Right renal pelvis (tissue), 4 donors: ENCODE measurements around the gene MPP4. TPM values are rescaled to one million over a fixed set of nuclear protein-coding genes. Genes with fewer than 3 reads are reported as not detected.

Experiments
- DNase-seq, 4 donors: peaks; one replicate each; pipeline ENCODE4 v3.0.0-alpha.2; 2013; ENCODE audit warnings: low read depth in 4 of 4, low spot score in 3 of 4, missing footprints in 1 of 4
- polyA plus RNA-seq, 4 donors: library from polyadenylated mRNA; unstranded; fragments of 120-200 nt; gene quantifications; one replicate each; pipeline ENCODE4 v1.2.1, GENCODE V29; 2013; ENCODE audit not compliant: insufficient read length in 4 of 4

MPP4 gene
- polyA plus RNA-seq, 4 donors = 0.15 to 0.23 (median 0.17) TPM

DNA sequence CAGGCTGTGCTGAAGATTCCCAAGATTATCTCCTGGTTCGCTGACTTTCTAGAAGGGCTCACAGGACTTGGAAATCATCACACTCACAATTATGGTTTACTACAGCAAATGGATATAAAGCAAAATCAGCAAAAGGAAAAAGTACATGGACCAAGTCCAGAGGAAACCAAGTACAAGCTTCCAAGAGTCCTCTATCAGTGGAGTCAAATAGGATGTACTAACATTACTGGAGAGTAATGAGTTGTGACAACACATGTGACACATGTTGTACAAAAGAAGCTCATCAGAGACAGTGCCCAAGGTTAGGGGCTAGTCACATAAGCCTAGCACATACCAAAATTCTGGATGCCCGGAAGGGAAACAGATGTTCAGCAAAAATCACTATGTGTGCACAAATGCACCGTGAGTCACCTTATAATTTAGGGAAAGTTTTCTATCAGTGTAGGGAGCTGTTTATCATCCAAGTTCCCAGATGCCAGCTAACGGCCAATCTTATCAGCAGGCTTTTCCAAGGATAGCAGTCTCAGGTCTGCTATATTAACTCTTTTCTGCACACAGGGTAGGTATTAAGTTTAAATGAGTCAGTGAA is 64.7 kb downstream of the MPP4 start:
- DNase-seq = no peak

DNA sequence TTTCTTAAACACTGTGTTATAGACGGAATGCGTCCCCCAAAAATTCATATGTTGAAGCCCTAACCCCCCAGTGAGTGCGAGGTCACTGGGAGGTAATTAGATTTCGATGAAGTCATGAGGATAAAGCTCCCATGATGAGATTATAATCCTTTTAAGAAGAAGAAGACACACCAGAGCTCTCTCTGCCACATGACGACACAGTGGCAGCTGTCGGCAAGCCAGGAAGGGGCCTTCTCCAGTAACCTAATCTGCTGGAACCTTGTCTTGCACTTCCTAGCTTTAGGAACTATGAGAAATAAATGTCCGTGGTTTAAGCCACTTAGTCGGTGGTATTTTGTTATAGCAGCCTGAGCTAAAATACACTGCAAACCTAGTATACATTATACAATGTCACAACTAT is 67.4 kb downstream of the MPP4 start:
- no peak for DNase-seq

DNA sequence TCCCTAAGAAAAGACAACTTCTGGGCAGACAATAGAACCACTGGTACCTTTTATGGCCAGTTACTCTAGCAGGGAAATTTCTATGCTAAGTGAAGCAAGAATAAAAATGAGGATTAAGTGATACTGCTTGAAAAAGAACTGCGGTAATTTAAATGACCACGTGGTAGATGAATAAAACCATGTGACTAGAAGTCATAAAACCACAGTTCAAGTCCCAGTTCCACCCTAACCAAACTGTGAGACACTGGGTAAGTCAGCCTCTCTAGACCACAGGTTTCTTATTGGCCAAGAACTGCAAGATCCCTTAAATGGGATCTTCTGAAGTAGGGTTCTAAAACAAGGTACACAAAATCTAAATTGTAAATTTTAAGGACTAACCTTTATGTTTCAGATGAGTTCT is 67.9 kb downstream of the MPP4 start:
- no peak for DNase-seq

DNA sequence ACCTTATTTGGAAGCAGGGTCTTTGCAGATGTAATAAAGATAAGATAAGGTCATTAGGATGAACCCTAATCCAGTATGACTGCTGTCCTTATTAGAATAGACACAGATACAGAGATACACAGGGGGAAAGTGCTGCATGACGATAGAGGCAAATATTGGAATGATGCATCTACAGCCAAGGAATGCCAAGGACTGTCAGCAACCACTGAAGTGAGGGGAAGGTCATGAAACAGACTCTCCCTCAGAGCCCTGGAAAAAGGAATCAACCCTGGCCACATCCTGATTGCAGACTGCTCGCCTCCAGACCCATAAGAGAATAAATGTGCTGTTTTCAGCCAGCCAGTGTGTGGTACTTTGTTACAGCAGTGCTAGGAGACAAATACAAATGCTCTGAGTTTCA is 69.9 kb downstream of the MPP4 start:
- no peak for DNase-seq

DNA sequence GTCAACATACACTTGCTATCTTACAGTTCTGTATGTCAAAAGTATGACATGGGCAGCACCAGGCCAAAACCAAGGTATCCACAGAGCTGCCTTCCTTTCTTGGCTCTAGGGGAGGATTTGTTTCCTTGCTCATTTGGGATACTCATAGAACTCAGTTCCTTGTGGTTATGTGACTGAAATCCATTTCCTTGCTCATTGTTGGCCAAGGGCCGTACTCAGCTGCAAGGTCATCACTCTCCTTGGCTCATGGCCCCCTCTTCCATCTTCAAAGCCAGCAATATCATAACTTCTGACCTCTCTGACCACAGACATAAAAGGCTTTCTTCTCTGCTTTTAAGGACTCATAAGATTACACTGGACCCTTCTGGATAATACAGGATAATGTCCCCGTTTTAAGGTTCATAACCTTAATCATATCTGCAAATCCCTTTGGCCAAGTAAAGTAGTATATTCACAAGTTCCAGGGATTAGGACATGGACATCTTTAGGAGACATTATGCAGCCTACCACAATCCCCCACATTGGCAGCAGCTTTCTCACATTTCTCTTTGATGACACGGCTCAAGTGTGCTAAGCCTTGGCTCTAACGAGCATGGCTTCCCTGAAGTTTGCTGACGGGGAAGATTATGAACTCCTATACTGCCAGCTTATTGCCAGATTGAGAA is 76.0 kb downstream of the MPP4 start:
- DNase-seq = no peak

DNA sequence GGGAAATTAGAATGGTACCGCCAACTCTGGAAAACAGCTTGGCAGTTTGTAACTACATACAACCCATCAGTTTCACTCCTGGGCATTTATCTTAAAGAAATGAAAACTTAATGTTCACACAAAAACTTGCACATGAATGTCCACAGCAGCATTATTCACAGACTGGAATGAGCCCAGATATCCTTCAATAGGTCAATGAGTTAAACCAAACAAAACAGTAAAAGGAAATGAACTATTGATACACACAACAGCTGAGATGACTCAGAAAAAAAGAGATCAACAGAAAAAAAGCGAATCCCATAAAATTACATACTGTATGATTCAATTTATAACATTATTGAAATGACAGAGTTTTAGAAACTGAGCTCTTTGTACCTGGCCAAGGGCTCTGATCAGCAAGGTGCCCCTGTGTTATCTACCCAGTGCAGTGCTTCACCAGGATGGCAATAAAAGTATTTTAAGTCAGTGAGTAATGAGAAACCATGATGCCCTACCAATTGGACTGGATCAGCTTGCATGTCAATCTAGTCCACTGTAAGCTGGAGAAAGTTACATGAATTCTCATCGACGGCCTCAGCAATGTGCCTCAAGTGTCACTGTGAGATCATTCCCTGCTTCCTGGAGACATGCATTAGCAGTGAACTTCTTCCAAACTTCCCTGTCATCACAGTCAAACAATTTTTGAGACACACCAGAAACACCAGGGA is 77.0 kb downstream of the MPP4 start:
- no peak for DNase-seq

DNA sequence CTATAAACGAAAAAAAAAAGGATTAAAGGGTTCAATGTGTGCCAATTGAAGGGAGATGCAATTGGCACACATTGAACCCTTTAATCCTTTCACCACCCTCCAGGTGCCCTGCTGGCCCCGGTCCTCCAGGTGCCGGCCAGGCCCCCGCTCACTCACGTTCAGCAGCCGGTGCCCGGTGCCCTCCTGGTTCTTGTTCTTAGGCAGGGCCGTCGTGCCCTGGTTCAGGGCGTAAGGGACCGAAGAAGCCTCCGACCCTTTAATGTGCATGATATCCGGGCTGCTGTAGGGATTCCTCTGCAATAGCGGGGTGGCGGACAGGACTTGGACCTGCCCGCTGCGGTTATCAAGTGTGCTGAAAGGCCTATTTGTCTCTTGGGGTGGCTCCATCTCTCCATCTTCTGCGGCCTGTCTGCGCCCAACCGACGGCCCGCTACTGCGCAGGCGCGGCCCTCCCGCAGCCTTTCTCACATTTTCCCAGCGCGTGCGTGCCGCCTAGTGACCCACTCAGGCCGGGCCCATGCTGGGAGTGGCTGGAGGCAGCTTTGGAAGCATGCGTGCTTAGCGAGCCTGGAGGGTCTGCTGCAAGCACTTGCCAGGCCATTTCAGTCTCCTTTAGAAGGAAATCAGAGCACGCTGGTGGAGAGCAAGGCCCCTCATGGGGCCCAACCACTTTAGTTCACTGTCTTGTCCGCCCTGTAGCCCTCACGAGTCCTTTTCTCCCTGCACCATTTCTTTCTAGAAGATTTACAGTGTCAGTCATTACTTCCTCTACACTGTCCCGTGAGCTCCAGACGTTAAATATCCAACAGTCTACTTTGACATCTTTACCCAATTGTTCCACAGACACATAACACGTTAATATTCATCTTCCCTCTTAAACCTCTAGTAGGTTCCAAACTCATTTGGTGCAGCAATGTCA is 79.4 kb downstream of the MPP4 start:
- peak in 3 of 4 donors; percentile 63 to 65 (median 65) for DNase-seq

DNA sequence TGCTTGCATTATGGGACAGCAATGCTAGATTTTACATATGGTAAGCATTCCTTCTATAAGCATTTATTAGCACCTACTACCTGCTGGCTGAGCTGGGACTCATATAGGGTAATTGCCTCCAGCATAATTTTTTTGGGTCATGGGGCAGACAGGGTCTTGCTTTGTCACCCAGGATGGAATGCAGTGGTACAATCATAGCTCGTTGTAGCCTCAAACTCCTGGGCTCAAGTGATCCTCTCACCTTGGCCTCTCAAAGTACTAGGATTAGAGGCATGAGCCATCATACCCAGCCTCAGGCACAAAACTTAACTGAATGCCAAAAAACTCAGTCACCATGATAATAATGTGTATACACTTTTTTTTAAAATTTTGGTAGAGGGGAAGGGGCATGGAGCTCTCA is 90.4 kb downstream of the MPP4 start:
- DNase-seq = no peak

DNA sequence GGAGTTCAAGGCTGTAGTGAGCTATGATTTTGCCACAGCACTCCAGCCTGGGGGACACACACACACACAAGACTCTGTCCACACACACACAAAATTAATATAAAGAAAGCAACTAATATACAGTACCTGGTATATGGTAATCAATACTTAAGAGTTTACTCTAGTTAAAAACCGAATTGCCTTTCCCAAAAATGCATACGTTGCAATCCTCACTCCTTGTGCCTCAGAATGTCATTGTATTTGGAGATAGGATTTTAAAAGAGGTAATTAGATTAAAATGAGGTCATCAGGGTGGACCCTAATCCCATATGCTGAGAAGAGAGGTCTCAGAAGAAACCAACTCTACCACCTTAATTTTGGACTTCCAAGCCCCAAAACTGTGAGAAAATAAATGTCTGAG is 90.9 kb downstream of the MPP4 start:
- no peak for DNase-seq

DNA sequence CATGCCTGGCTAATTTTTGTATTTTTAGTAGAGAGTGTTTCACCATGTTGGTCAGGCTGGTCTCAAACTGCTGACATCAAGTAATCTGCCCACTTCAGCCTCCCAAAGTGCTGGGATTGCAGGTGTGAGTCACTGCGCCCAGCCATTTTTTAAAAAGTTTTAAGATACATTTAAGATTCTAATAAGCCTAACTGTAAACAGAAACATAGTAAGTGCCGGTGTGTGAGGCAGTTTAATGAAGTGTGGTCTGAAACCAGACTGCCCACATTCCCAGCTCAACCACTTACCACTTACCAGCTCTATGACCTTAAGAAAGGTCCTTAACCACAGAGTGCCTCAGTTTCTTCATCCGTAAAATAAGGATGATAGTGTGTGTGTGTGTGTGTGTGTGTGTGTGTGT is 97.5 kb downstream of the MPP4 start:
- DNase-seq = no peak

DNA sequence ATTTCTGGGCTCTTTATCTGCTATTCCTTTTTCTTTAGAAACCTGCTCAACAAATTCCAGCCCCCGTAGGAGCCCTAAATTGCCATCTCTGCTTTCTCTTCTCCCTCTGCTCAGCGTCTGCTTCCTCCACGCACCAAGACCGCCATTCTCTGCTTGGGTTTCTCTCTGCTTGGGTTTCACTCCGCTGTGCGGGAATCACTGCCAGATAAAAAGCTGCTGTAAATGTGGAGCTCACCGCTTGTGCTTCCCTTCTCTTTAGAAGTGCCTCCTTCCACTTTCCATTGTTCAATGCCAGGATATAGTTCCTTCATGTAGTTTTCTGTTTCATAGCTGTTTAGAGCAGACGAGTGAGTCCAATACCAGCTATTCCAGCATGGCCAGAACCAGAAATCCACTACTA is 101.0 kb downstream of the MPP4 start:
- no peak for DNase-seq

Other genes with a start within 250 kb of the MPP4 start
- 10 to 100 TPM; 38.7 to 48.4 (median 45.3) TPM for gene TRAK2, start 247.2 kb downstream of the MPP4 start, polyA plus RNA-seq
- 10 to 100 TPM; 72.1 to 99.2 (median 90.8) TPM for gene STRADB, start 246.9 kb downstream of the MPP4 start, polyA plus RNA-seq
- gene TMEM237, start 55.1 kb downstream of the MPP4 start, polyA plus RNA-seq = 10 to 100 TPM; 48.3 to 57.0 (median 54.3) TPM
- 10 to 100 TPM; 22.7 to 28.3 (median 26.7) TPM for gene ALS2, start 82.3 kb upstream of the MPP4 start, polyA plus RNA-seq
- gene CDK15, start 107.9 kb upstream of the MPP4 start, polyA plus RNA-seq = 1 to 10 TPM in 3 of 4 donors, under 1 TPM in 1; 0.99 to 1.3 (median 1.1) TPM